GM23338 (cell line): Measurements from ENCODE around the gene TPSAB1. TPM values are rescaled to one million over a fixed set of nuclear protein-coding genes. Genes with fewer than 3 reads are reported as not detected.

ENCODE experiments used
- ATAC-seq: fragments of 200-7000 bp; cut with Tn5 transposase; 3 replicates; pipeline ENCODE4 v1.9.1; 2020
- DNase-seq: peaks from one replicate; pipeline ENCODE4 v3.0.0-alpha.2; 2015; ENCODE audit warnings: low spot score
- H2AFZ ChIP-seq: fragments of 200-600 bp; sonication (generic); 2 replicates; pipeline ENCODE4 v1.8.0; 2016; ENCODE audit warnings: antibody characterized with exemption, mild to moderate bottlenecking, moderate library complexity
- H3F3A ChIP-seq: fragments of 200-600 bp; sonication (generic); replicated peaks from 2 replicates; pipeline ENCODE4 v1.8.0; 2017; ENCODE audit warnings: antibody characterized with exemption, mixed run types, low read depth
- H3K27ac ChIP-seq: fragments of 200-600 bp; sonication (generic); 2 replicates; pipeline ENCODE4 v1.6.1; 2016; ENCODE audit warnings: low read depth
- H3K27me3 ChIP-seq: fragments of 200-600 bp; sonication (generic); 2 replicates; pipeline ENCODE4 v1.8.0; 2016; ENCODE audit warnings: mild to moderate bottlenecking, mixed run types, moderate library complexity; ENCODE audit not compliant: insufficient read depth
- H3K36me3 ChIP-seq: fragments of 200-600 bp; sonication (generic); 2 replicates; pipeline ENCODE4 v1.8.0; 2016; ENCODE audit warnings: mild to moderate bottlenecking; ENCODE audit not compliant: insufficient read depth
- H3K4me1 ChIP-seq: fragments of 200-600 bp; sonication (generic); 2 replicates; pipeline ENCODE4 v1.8.0; 2016; ENCODE audit warnings: mild to moderate bottlenecking, moderate library complexity; ENCODE audit not compliant: insufficient read depth
- H3K4me2 ChIP-seq: fragments of 200-600 bp; sonication (generic); 2 replicates; pipeline ENCODE4 v1.7.1; 2017; ENCODE audit warnings: mixed run types
- H3K4me3 ChIP-seq: fragments of 200-600 bp; sonication (generic); 2 replicates; pipeline ENCODE4 v1.6.1; 2016; ENCODE audit warnings: mixed run types
- H3K79me2 ChIP-seq: fragments of 200-600 bp; sonication (generic); replicated peaks from 2 replicates; pipeline ENCODE4 v1.8.0; 2017; ENCODE audit warnings: mild to moderate bottlenecking; ENCODE audit not compliant: insufficient read depth
- H3K9me2 ChIP-seq: fragments of 200-600 bp; sonication (generic); 2 replicates; pipeline ENCODE4 v1.8.0; 2017; ENCODE audit not compliant: insufficient read depth
- H4K20me1 ChIP-seq: fragments of 200-600 bp; sonication (generic); replicated peaks from 2 replicates; pipeline ENCODE4 v1.8.0; 2017; ENCODE audit warnings: mild to moderate bottlenecking; ENCODE audit not compliant: insufficient read depth
- H3K27ac Mint-ChIP-seq: 2 replicates; pipeline ENCODE4 v1.8.0; 2020; ENCODE audit warnings: inconsistent platforms, mild to moderate bottlenecking, moderate library complexity, mixed read lengths
- H3K27me3 Mint-ChIP-seq: 3 replicates; pipeline ENCODE4 v1.8.0; 2022; ENCODE audit warnings: low read depth, mild to moderate bottlenecking, moderate library complexity, mixed read lengths, inconsistent platforms; ENCODE audit not compliant: insufficient read depth, poor library complexity
- H3K36me3 Mint-ChIP-seq: 3 replicates; pipeline ENCODE4 v1.8.0; 2021; ENCODE audit warnings: low read depth, mild to moderate bottlenecking, inconsistent platforms, moderate library complexity, mixed read lengths
- H3K4me1 Mint-ChIP-seq: 3 replicates; pipeline ENCODE4 v1.8.0; 2020; ENCODE audit warnings: mild to moderate bottlenecking, inconsistent platforms, mixed read lengths
- H3K4me3 Mint-ChIP-seq: 3 replicates; pipeline ENCODE4 v1.8.0; 2021; ENCODE audit warnings: moderate library complexity, mild to moderate bottlenecking, inconsistent platforms, mixed read lengths
- H3K9me3 Mint-ChIP-seq: 3 replicates; pipeline ENCODE4 v1.8.0; 2020; ENCODE audit warnings: moderate library complexity, mild to moderate bottlenecking, inconsistent platforms, mixed read lengths
- CREB1 ChIP-seq: fragments of 250-450 bp; sonication (Bioruptor Pico); IDR thresholded peaks from 2 replicates; pipeline ENCODE4 v1.5.0; 2020; ENCODE audit warnings: low read depth, mild to moderate bottlenecking, moderate library complexity
- ETS1 ChIP-seq: IDR thresholded peaks from 2 replicates; pipeline ENCODE4 v1.6.1; 2016; ENCODE audit warnings: antibody characterized with exemption
- EZH2 ChIP-seq: fragments of 200-600 bp; sonication (generic); IDR thresholded peaks from one replicate; pipeline ENCODE4 v1.8.0; 2017; ENCODE audit warnings: antibody characterized with exemption, mild to moderate bottlenecking, low read depth; ENCODE audit not compliant: unreplicated experiment
- EZH2phosphoT487 ChIP-seq: fragments of 200-600 bp; sonication (generic); IDR thresholded peaks from one replicate; pipeline ENCODE4 v1.8.1; 2018; ENCODE audit warnings: antibody characterized with exemption; ENCODE audit not compliant: unreplicated experiment
- JUNB ChIP-seq: IDR thresholded peaks from one replicate; pipeline ENCODE4 v1.6.1; 2016; ENCODE audit warnings: antibody characterized with exemption; ENCODE audit not compliant: unreplicated experiment
- NANOG ChIP-seq: IDR thresholded peaks from 2 replicates; pipeline ENCODE4 v1.6.1; 2016; ENCODE audit warnings: antibody characterized with exemption, borderline replicate concordance
- POLR2AphosphoS5 ChIP-seq: IDR thresholded peaks from 2 replicates; pipeline ENCODE4 v1.6.1; 2016; ENCODE audit warnings: antibody characterized with exemption, low read depth
- REST ChIP-seq: IDR thresholded peaks from one replicate; pipeline ENCODE4 v1.6.1; 2018; ENCODE audit warnings: antibody characterized with exemption; ENCODE audit not compliant: unreplicated experiment
- STAT1 ChIP-seq: IDR thresholded peaks from one replicate; pipeline ENCODE4 v1.6.1; 2016; ENCODE audit warnings: antibody characterized with exemption; ENCODE audit not compliant: unreplicated experiment
- ZNF114 ChIP-seq: fragments of 250-450 bp; sonication (Bioruptor Pico); IDR thresholded peaks from 2 replicates; pipeline ENCODE4 v1.5.0; 2020; ENCODE audit warnings: mild to moderate bottlenecking, moderate library complexity
- ZNF331 ChIP-seq: fragments of 250-450 bp; sonication (Bioruptor Pico); IDR thresholded peaks from 2 replicates; pipeline ENCODE4 v1.5.0; 2020; ENCODE audit warnings: low read depth, mild to moderate bottlenecking, moderate library complexity
- polyA plus RNA-seq: library from polyadenylated mRNA; unstranded; fragments of >200 nt; fragmentation: Nextera tagmentation; extraction: Ambion mirVana; gene quantifications from 2 replicates; pipeline ENCODE4 v1.2.1, GENCODE V29; 2016
- total RNA-seq: library from RNA; depleted of rRNA; stranded (reverse); fragments of >200 nt; shearing (Covaris generic); gene quantifications from 2 replicates; pipeline ENCODE4 v1.2.3, GENCODE V29; 2014
- TF ChIP-seq, protein P1 (sequence below), 2 experiments: fragments of 200-600 bp in 1 of 2; sonication (generic) in 1 of 2; conservative IDR thresholded peaks; 2 replicates each; pipeline versions ENCODE4 v1.5.1 to v1.6.1; 2016 to 2017; ENCODE audit warnings: antibody characterized with exemption in 2 of 2, low read depth in 2 of 2, mild to moderate bottlenecking in 2 of 2, moderate library complexity in 1 of 2
- TF ChIP-seq, protein P2 (sequence below): fragments of 250-450 bp; sonication (Bioruptor Pico); IDR thresholded peaks from 2 replicates; pipeline ENCODE4 v1.5.0; 2020; ENCODE audit warnings: mild to moderate bottlenecking, moderate library complexity

Gene TPSAB1
- total and polyA plus RNA-seq, 2 experiments from 2014 or later = not detected

DNA sequence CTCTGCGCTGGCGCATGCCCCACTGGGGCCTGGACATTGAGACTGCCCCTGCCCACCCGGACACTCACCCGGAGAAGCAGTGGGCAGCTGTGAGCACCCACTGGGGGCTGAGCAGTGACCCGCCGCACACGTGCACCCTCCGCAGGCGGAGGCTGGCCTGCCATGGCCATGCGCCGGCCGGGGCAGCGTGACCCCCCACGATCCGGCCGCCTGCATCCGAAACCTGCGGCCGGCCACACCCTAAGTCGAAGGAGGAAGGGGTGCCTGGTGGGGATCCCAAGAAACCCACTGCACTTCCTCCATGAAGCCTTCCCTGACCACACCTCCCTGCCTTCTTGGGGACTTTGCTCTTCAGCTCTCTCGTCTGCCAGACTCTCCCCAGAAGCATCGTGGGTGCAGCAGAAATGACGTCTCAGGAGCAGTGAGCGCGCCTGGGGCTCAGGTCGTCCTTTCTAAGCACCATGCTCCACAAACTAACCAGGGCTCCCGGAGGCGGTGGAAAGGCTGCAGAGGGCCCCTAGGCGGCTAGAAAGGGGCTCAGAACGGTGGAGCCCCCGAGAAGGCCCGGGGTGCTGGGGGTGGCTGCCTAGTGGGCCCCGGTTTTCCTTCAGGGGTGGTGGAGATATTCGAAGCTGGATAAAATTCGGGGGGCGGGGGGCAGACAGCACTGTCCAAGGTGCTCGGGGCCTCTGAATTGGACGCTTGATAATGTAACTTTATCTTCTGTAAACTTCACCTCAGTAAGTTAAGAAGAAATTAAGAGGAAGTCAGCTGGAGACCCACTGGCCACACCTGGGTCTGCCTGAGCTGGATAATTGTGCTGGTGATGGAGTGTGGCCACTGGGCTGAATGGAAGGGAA is 16.9 kb upstream of the TPSAB1 start:
- no peak for ATAC-seq
- H3K4me2 ChIP-seq = no peak overlapping the region
- DNase-seq = no peak
- Mint-ChIP-seq H3K27me3 (peaks cover 23% of the 10 kb centered on the region), H3K9me3 (no peaks in the 10 kb centered on the region), H3K36me3 (no peaks in the 10 kb centered on the region; the same call in 2 of the 3 replicates), H3K4me3 (no peak overlapping the region), H3K4me1 (no peaks in the 10 kb centered on the region), H3K27ac (no peak overlapping the region; the same call in 1 of the 2 replicates)
- H2AFZ ChIP-seq = no peak overlapping the region
- no peak overlapping the region for H3K27ac ChIP-seq
- no peaks in the 10 kb centered on the region for H3K4me1 ChIP-seq
- H3F3A ChIP-seq = no peaks in the 10 kb centered on the region
- H3K79me2 ChIP-seq = no peaks in the 10 kb centered on the region
- H3K27me3 ChIP-seq = no peaks in the 10 kb centered on the region
- no peaks in the 10 kb centered on the region for H3K36me3 ChIP-seq
- TF ChIP-seq ZNF331 (CRISPR knock-in tag) (no peak), JUNB (no peak), STAT1 (no peak), POLR2AphosphoS5 (no peak), CREB1 (CRISPR knock-in tag) (no peak), EZH2phosphoT487 (no peak), NANOG (no peak), REST (no peak), EZH2 (no peak), ZNF114 (CRISPR knock-in tag) (no peak), ETS1 (no peak)
- TF ChIP-seq, protein P1, sequence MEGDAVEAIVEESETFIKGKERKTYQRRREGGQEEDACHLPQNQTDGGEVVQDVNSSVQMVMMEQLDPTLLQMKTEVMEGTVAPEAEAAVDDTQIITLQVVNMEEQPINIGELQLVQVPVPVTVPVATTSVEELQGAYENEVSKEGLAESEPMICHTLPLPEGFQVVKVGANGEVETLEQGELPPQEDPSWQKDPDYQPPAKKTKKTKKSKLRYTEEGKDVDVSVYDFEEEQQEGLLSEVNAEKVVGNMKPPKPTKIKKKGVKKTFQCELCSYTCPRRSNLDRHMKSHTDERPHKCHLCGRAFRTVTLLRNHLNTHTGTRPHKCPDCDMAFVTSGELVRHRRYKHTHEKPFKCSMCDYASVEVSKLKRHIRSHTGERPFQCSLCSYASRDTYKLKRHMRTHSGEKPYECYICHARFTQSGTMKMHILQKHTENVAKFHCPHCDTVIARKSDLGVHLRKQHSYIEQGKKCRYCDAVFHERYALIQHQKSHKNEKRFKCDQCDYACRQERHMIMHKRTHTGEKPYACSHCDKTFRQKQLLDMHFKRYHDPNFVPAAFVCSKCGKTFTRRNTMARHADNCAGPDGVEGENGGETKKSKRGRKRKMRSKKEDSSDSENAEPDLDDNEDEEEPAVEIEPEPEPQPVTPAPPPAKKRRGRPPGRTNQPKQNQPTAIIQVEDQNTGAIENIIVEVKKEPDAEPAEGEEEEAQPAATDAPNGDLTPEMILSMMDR (conservative IDR thresholded peaks at IDR 0.05; ENCODE audit: low read depth in 2 of 2) = no peak
- TF ChIP-seq, protein P2, sequence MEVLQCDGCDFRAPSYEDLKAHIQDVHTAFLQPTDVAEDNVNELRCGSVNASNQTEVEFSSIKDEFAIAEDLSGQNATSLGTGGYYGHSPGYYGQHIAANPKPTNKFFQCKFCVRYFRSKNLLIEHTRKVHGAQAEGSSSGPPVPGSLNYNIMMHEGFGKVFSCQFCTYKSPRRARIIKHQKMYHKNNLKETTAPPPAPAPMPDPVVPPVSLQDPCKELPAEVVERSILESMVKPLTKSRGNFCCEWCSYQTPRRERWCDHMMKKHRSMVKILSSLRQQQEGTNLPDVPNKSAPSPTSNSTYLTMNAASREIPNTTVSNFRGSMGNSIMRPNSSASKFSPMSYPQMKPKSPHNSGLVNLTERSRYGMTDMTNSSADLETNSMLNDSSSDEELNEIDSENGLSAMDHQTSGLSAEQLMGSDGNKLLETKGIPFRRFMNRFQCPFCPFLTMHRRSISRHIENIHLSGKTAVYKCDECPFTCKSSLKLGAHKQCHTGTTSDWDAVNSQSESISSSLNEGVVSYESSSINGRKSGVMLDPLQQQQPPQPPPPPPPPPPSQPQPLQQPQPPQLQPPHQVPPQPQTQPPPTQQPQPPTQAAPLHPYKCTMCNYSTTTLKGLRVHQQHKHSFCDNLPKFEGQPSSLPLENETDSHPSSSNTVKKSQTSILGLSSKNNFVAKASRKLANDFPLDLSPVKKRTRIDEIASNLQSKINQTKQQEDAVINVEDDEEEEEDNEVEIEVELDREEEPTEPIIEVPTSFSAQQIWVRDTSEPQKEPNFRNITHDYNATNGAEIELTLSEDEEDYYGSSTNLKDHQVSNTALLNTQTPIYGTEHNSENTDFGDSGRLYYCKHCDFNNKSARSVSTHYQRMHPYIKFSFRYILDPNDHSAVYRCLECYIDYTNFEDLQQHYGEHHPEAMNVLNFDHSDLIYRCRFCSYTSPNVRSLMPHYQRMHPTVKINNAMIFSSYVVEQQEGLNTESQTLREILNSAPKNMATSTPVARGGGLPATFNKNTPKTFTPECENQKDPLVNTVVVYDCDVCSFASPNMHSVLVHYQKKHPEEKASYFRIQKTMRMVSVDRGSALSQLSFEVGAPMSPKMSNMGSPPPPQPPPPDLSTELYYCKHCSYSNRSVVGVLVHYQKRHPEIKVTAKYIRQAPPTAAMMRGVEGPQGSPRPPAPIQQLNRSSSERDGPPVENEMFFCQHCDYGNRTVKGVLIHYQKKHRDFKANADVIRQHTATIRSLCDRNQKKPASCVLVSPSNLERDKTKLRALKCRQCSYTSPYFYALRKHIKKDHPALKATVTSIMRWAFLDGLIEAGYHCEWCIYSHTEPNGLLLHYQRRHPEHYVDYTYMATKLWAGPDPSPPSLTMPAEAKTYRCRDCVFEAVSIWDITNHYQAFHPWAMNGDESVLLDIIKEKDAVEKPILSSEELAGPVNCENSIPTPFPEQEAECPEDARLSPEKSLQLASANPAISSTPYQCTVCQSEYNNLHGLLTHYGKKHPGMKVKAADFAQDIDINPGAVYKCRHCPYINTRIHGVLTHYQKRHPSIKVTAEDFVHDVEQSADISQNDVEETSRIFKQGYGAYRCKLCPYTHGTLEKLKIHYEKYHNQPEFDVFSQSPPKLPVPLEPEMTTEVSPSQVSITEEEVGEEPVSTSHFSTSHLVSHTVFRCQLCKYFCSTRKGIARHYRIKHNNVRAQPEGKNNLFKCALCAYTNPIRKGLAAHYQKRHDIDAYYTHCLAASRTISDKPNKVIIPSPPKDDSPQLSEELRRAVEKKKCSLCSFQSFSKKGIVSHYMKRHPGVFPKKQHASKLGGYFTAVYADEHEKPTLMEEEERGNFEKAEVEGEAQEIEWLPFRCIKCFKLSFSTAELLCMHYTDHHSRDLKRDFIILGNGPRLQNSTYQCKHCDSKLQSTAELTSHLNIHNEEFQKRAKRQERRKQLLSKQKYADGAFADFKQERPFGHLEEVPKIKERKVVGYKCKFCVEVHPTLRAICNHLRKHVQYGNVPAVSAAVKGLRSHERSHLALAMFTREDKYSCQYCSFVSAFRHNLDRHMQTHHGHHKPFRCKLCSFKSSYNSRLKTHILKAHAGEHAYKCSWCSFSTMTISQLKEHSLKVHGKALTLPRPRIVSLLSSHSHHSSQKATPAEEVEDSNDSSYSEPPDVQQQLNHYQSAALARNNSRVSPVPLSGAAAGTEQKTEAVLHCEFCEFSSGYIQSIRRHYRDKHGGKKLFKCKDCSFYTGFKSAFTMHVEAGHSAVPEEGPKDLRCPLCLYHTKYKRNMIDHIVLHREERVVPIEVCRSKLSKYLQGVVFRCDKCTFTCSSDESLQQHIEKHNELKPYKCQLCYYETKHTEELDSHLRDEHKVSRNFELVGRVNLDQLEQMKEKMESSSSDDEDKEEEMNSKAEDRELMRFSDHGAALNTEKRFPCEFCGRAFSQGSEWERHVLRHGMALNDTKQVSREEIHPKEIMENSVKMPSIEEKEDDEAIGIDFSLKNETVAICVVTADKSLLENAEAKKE (CRISPR knock-in tag) = no peak
- no peak overlapping the region for H3K4me3 ChIP-seq
- no peaks in the 10 kb centered on the region for H3K9me2 ChIP-seq
- H4K20me1 ChIP-seq = no peaks in the 10 kb centered on the region; the same call in none of the 2 replicates
